Gastroesophageal sphincter (tissue), 4 donors: ENCODE measurements around the gene CACNA2D3. TPM values are rescaled to one million over a fixed set of nuclear protein-coding genes. Genes with fewer than 3 reads are reported as not detected.

Source experiments
- ATAC-seq: fragments of 150-250 bp; one replicate; pipeline ENCODE4 v1.9.1; 2016; ENCODE audit warnings: mild to moderate bottlenecking, moderate library complexity
- H3K27ac ChIP-seq, 4 donors: fragments of 200-600 bp; sonication (generic) in 3 of 4; 1 replicate in 3 of 4; 2 replicates in 1 of 4; pipeline ENCODE4 v1.5.1; 2016 to 2019
- H3K27me3 ChIP-seq: fragments of 200-600 bp; sonication (generic); one replicate; pipeline ENCODE4 v1.5.1; 2019
- H3K36me3 ChIP-seq, 2 donors: fragments of 200-600 bp; sonication (generic); one replicate each; pipeline ENCODE4 v1.5.1; 2019; ENCODE audit warnings: control low read depth in 1 of 2
- H3K4me1 ChIP-seq, 3 donors: fragments of 200-600 bp; sonication (generic); 1 replicate in 2 of 3; 2 replicates in 1 of 3; pipeline ENCODE4 v1.5.1; 2016 to 2019; ENCODE audit warnings: control low read depth in 2 of 3
- H3K4me3 ChIP-seq, 2 donors: fragments of 200-600 bp; sonication (generic); one replicate each; pipeline ENCODE4 v1.5.1; 2019; ENCODE audit warnings: mild to moderate bottlenecking in 1 of 2, moderate library complexity in 1 of 2
- H3K9me3 ChIP-seq, 3 donors: fragments of 200-600 bp; sonication (generic); one replicate each; pipeline ENCODE4 v1.5.1; 2017 to 2019; ENCODE audit warnings: control low read depth in 2 of 3
- EP300 ChIP-seq: sonication (generic); formaldehyde crosslinking; IDR thresholded peaks from one replicate; pipeline ENCODE4 v1.6.1; 2017; ENCODE audit warnings: antibody characterized with exemption, mild to moderate bottlenecking
- POLR2A ChIP-seq, 2 donors: fragments of 450-650 bp; IDR thresholded peaks; one replicate each; pipeline ENCODE4 v1.6.1; 2017; ENCODE audit warnings: antibody characterized with exemption in 2 of 2, mild to moderate bottlenecking in 2 of 2, moderate library complexity in 1 of 2
- POLR2AphosphoS5 ChIP-seq: sonication (generic); formaldehyde crosslinking; IDR thresholded peaks from one replicate; pipeline ENCODE4 v1.6.1; 2017; ENCODE audit warnings: antibody characterized with exemption
- WGBS, 2 donors: methylation state at CpG; one replicate each; pipeline ENCODE4 v1.1.5; 2018; ENCODE audit warnings: low coverage in 1 of 2; 5-methylcytosine and 5-hydroxymethylcytosine counted together
- total RNA-seq, 4 donors: library from RNA; depleted of rRNA; stranded (reverse); fragments of >200 nt; gene quantifications; one replicate each; pipeline ENCODE4 v1.1.0, GENCODE V29; 2016
- TF ChIP-seq, protein P1 (sequence below), 4 experiments: fragments of 200-600 bp in 2 of 4; fragments of 450-650 bp in 2 of 4; sonication (generic) in 1 of 4; IDR thresholded peaks; one replicate each; pipeline ENCODE4 v1.5.1; 2017 to 2019; ENCODE audit warnings: antibody characterized with exemption in 4 of 4, mild to moderate bottlenecking in 2 of 4, moderate library complexity in 2 of 4

The CACNA2D3 gene
- total RNA-seq, 4 donors from 2014 or later, result 0.94 to 6.5 (median 3.5) TPM

GRCh38 chr3:54857343-54857742 is 735.0 kb downstream of the CACNA2D3 start:
- H3K27ac ChIP-seq, result no peak overlapping the region
- no peaks in the 10 kb centered on the region for H3K9me3 ChIP-seq
- H3K36me3 ChIP-seq, result no peaks in the 10 kb centered on the region
- H3K4me3 ChIP-seq, result no peak overlapping the region
- no peak for ATAC-seq
- H3K4me1 ChIP-seq, result peaks cover 0 to 34% (median 0%) of the 10 kb centered on the region in 3 donors
- 59% methylated on average over 3 of the region's 3 CpGs for WGBS, 2 donors
- H3K27me3 ChIP-seq, result no peaks in the 10 kb centered on the region
- TF ChIP-seq POLR2AphosphoS5, result no peak
- TF ChIP-seq EP300, result no peak
- no peak for TF ChIP-seq POLR2A (IDR thresholded peaks at IDR 0.05)
- TF ChIP-seq, protein P1, sequence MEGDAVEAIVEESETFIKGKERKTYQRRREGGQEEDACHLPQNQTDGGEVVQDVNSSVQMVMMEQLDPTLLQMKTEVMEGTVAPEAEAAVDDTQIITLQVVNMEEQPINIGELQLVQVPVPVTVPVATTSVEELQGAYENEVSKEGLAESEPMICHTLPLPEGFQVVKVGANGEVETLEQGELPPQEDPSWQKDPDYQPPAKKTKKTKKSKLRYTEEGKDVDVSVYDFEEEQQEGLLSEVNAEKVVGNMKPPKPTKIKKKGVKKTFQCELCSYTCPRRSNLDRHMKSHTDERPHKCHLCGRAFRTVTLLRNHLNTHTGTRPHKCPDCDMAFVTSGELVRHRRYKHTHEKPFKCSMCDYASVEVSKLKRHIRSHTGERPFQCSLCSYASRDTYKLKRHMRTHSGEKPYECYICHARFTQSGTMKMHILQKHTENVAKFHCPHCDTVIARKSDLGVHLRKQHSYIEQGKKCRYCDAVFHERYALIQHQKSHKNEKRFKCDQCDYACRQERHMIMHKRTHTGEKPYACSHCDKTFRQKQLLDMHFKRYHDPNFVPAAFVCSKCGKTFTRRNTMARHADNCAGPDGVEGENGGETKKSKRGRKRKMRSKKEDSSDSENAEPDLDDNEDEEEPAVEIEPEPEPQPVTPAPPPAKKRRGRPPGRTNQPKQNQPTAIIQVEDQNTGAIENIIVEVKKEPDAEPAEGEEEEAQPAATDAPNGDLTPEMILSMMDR (IDR thresholded peaks at IDR 0.05), result no peak

DNA sequence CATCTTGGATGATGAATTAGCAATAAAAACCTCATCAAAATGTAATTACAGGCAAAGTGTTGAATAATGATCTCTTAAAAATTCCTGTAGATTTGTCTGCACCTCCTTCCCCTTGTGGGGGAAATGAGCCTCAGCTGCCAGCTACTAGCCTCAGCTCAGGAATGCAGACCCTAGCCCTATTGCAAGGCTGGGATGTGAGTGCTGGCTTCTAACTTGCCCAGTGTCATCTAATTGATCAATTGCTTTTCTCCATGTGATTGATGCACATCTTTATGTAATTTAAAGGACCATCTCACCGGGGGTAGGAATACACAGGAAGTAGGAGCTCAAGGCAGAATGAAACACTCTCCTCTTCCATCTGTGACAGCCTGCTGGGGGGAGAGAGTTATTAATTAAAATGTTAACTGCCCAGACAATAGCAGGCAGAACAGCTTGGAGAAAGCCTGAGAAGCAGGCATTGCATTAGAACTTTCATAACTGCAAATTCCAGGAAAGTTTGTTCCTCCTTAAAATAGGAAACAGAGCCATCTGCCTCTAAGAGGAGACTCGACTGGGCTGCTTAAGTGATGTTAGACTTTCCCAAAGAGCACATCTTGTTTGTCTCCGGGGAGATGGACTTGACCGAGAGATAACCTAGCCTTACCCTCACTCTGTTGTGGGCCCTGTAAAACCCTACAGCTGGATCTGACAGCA is 735.9 kb downstream of the CACNA2D3 start:
- Histone ChIP-seq H3K36me3 (no peaks in the 10 kb centered on the region), H3K27ac (no peak overlapping the region), H3K4me1 (peaks cover 0 to 34% (median 0%) of the 10 kb centered on the region in 3 donors), H3K4me3 (no peak overlapping the region), H3K27me3 (no peaks in the 10 kb centered on the region), H3K9me3 (no peaks in the 10 kb centered on the region)
- no peak for ATAC-seq
- 36 to 65% methylated on average over 3 of the region's 4 CpGs for WGBS, 2 donors
- TF ChIP-seq POLR2A (IDR thresholded peaks at IDR 0.05) (no peak), EP300 (no peak), POLR2AphosphoS5 (no peak)
- TF ChIP-seq, protein P1 (IDR thresholded peaks at IDR 0.05), result no peak

- ATAC-seq, result peak; percentile 25
- Histone ChIP-seq H3K36me3 (no peaks in the 10 kb centered on the region), H3K4me1 (peaks cover 0 to 26% (median 0%) of the 10 kb centered on the region in 3 donors), H3K27me3 (no peaks in the 10 kb centered on the region), H3K9me3 (no peaks in the 10 kb centered on the region), H3K27ac (no peak overlapping the region), H3K4me3 (no peak overlapping the region)
- 67 to 68% methylated on average over 2 to 3 of the region's 3 CpGs for WGBS, 2 donors
- no peak for TF ChIP-seq EP300
- no peak for TF ChIP-seq POLR2AphosphoS5
- TF ChIP-seq, protein P1 (IDR thresholded peaks at IDR 0.05), result no peak
- no peak for TF ChIP-seq POLR2A (IDR thresholded peaks at IDR 0.05)
Measured at GRCh38 chr3:54859184-54859583, 736.8 kb downstream of the CACNA2D3 start.

- Histone ChIP-seq H3K9me3 (no peaks in the 10 kb centered on the region), H3K27me3 (no peaks in the 10 kb centered on the region), H3K36me3 (no peaks in the 10 kb centered on the region), H3K4me3 (no peak overlapping the region), H3K27ac (peak overlapping the region in 3 of 4 donors; percentile 20 to 41 (median 23)), H3K4me1 (peaks cover 0 to 22% (median 0%) of the 10 kb centered on the region in 3 donors)
- peak; percentile 53 for ATAC-seq
- TF ChIP-seq POLR2AphosphoS5 (no peak), POLR2A (IDR thresholded peaks at IDR 0.05) (no peak), EP300 (no peak)
- TF ChIP-seq, protein P1 (IDR thresholded peaks at IDR 0.05), result no peak
- 48 to 72% methylated on average over 7 to 9 of the region's 9 CpGs for WGBS, 2 donors
Measured at GRCh38 chr3:54861248-54862067, 739.1 kb downstream of the CACNA2D3 start.
